HG03135 (cell line): ENCODE results near the gene BCR.
"Not testable (repeated sequence)": the region's sequence is repeated elsewhere in the genome, so short reads cannot be mapped to it uniquely, and the experiment has no call there.

Experiments used
- ATAC-seq: cut with Tn5 transposase; IDR thresholded peaks from one replicate; pipeline ENCODE4 v1.9.1; 2021; ENCODE audit warnings: mild to moderate bottlenecking, moderate library complexity; ENCODE audit not compliant: unreplicated experiment

BCR gene

GRCh38 chr22:23309261-23309660, 129.0 kb downstream of the BCR start:
- ATAC-seq = not testable (repeated sequence)

- ATAC-seq = not testable (repeated sequence)
These were observed 130.3 kb downstream of the BCR start for GRCh38 chr22:23310443-23311097.

GRCh38 chr22:23311635-23312420, 131.5 kb downstream of the BCR start:
- not testable (repeated sequence) for ATAC-seq

- no peak for ATAC-seq
These were observed 133.7 kb downstream of the BCR start for GRCh38 chr22:23313791-23314567.

- ATAC-seq = no peak
These were observed 135.1 kb downstream of the BCR start for GRCh38 chr22:23315341-23315917.

- ATAC-seq = not testable (repeated sequence)
These were observed 136.3 kb downstream of the BCR start for GRCh38 chr22:23316596-23316995.

GRCh38 chr22:23318316-23318715, 138.0 kb downstream of the BCR start:
- not testable (repeated sequence) for ATAC-seq

- ATAC-seq = not testable (repeated sequence)
These were observed 142.3 kb downstream of the BCR start for GRCh38 chr22:23322497-23323080.

GRCh38 chr22:23323960-23324688, 143.8 kb downstream of the BCR start:
- ATAC-seq = not testable (repeated sequence)

- no peak for ATAC-seq
These were observed 144.9 kb downstream of the BCR start for GRCh38 chr22:23325183-23325582.

- not testable (repeated sequence) for ATAC-seq
These were observed 153.5 kb downstream of the BCR start for GRCh38 chr22:23333822-23334221.

GRCh38 chr22:23337672-23338071, 157.4 kb downstream of the BCR start:
- ATAC-seq = not testable (repeated sequence)

- not testable (repeated sequence) for ATAC-seq
These were observed 161.8 kb downstream of the BCR start for GRCh38 chr22:23341942-23342695.

- ATAC-seq = no peak
These were observed 171.0 kb downstream of the BCR start for GRCh38 chr22:23351321-23351720.

- no peak for ATAC-seq
These were observed 172.7 kb downstream of the BCR start for GRCh38 chr22:23353004-23353403.

- ATAC-seq = no peak
These were observed 173.4 kb downstream of the BCR start for GRCh38 chr22:23353696-23354095.

- no peak for ATAC-seq
These were observed 175.8 kb downstream of the BCR start for GRCh38 chr22:23356094-23356493.

GRCh38 chr22:23357053-23357452, 176.7 kb downstream of the BCR start:
- no peak for ATAC-seq

GRCh38 chr22:23359583-23360123, 179.3 kb downstream of the BCR start:
- no peak for ATAC-seq
